ENCODE data around the gene RNF26.

RNF26 gene

GRCh38 chr11:119334174-119334930 is at the start of gene RNF26:
Gene RNF26, plus strand, starts transcription at chr11:119334527. Its CDS starts 596 bp downstream, at chr11:119335123.
- peak; percentile 84 to 87 for DNase-seq (ENCODE audit: low read depth in 1 of 2, low spot score in 1 of 2)

GRCh38 chr11:119285431-119285830 is 48.9 kb upstream of the RNF26 start:
- no peak for DNase-seq (ENCODE audit: low read depth in 1 of 2, low spot score in 1 of 2)

- DNase-seq (ENCODE audit: low read depth in 1 of 2, low spot score in 1 of 2): no peak
Measured at GRCh38 chr11:119288219-119288618, 46.1 kb upstream of the RNF26 start.

GRCh38 chr11:119290894-119291497 is 43.3 kb upstream of the RNF26 start:
- DNase-seq (ENCODE audit: low read depth in 1 of 2, low spot score in 1 of 2): no peak

- no peak for DNase-seq (ENCODE audit: low read depth in 1 of 2, low spot score in 1 of 2)
Measured at GRCh38 chr11:119293461-119293860, 40.9 kb upstream of the RNF26 start.

GRCh38 chr11:119295178-119295577 is 39.1 kb upstream of the RNF26 start:
- no peak for DNase-seq (ENCODE audit: low read depth in 1 of 2, low spot score in 1 of 2)

GRCh38 chr11:119297938-119298337 is 36.4 kb upstream of the RNF26 start:
- no peak for DNase-seq (ENCODE audit: low read depth in 1 of 2, low spot score in 1 of 2)

- DNase-seq (ENCODE audit: low read depth in 1 of 2, low spot score in 1 of 2): no peak
Measured at GRCh38 chr11:119298726-119299125, 35.6 kb upstream of the RNF26 start.

- no peak for DNase-seq (ENCODE audit: low read depth in 1 of 2, low spot score in 1 of 2)
Measured at GRCh38 chr11:119299416-119299815, 34.9 kb upstream of the RNF26 start.

- DNase-seq (ENCODE audit: low read depth in 1 of 2, low spot score in 1 of 2): no peak
Measured at GRCh38 chr11:119300198-119300964, 33.9 kb upstream of the RNF26 start.

GRCh38 chr11:119303227-119303718 is 31.1 kb upstream of the RNF26 start:
- no peak for DNase-seq (ENCODE audit: low read depth in 1 of 2, low spot score in 1 of 2)

GRCh38 chr11:119305556-119306372 is 28.6 kb upstream of the RNF26 start:
- no peak for DNase-seq (ENCODE audit: low read depth in 1 of 2, low spot score in 1 of 2)

- DNase-seq (ENCODE audit: low read depth in 1 of 2, low spot score in 1 of 2): no peak
Measured at GRCh38 chr11:119306373-119306890, 27.9 kb upstream of the RNF26 start.

GRCh38 chr11:119307219-119307618 is 27.1 kb upstream of the RNF26 start:
- no peak for DNase-seq (ENCODE audit: low read depth in 1 of 2, low spot score in 1 of 2)

- no peak for DNase-seq (ENCODE audit: low read depth in 1 of 2, low spot score in 1 of 2)
Measured at GRCh38 chr11:119307974-119308373, 26.4 kb upstream of the RNF26 start.

GRCh38 chr11:119309411-119309810 is 24.9 kb upstream of the RNF26 start:
- DNase-seq (ENCODE audit: low read depth in 1 of 2, low spot score in 1 of 2): no peak

- no peak for DNase-seq (ENCODE audit: low read depth in 1 of 2, low spot score in 1 of 2)
Measured at GRCh38 chr11:119309953-119310681, 24.2 kb upstream of the RNF26 start.

- no peak for DNase-seq (ENCODE audit: low read depth in 1 of 2, low spot score in 1 of 2)
Measured at GRCh38 chr11:119310682-119311052, 23.7 kb upstream of the RNF26 start.

- no peak for DNase-seq (ENCODE audit: low read depth in 1 of 2, low spot score in 1 of 2)
Measured at GRCh38 chr11:119314726-119315125, 19.6 kb upstream of the RNF26 start.
